Measurements from ENCODE around the gene MYO5C.
A peak's percentile ranks its signal among the peaks of the same experiment; 100 is the strongest.

Gene MYO5C

DNA sequence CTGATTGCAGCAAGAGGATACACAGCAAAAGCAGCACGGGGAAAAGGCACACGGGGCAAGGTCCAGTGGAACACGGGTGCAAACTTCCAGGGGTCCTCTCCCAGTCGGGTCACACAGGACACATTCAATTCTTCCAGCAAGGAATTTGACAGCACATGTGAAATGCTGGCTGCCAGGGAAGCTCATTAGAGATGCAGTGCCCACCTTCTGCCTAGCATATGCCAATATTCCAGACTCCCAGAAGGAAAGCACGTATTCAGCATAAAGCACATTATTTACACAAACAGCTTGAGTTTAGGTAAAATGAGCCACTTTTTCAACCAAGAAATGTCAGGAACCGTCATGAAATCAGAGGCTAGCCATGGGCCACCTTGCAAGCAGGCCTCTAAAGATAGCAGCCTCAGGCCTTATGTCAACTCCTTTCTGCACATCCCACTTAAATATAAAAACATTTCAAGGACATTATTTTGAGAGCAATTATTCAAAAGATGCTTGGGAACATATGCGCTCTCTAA, 19.3 kb downstream of the MYO5C start:
- no peak for DNase-seq (ENCODE audit: low spot score)

DNA sequence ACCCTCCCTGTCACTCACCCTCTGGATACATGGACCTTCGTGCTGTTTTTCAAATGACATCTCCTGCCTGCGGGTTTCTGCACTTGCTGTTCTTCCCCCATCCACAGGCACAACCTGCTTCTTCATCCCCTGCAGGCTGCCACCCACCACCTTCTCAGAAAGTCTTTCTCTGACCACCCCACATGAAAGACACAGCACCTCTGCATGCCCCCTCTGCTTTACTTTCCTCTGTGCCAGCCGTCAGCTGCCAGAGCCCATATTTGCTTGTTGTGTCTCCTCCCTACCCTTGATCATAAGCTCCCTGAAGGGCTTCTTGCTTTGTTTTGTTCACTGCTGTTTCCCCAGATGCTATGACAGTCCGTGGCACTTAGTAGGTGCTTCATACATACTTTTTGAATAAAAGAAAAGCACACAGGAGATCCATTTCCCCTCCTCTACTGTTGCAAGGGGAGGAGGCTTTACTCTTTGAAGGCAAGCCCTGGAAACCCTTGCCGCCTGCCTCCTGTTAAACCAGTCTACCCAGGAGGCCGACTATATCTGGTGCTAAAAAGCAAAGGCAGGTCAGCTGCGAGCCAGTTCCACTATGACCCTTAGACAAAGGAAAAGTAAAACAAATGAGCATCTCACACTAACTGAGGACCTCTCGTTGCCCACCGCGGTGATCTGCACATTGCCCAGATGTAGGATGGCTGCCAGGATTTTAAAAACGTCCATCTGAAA, 31.9 kb downstream of the MYO5C start:
- DNase-seq (ENCODE audit: low spot score), result no peak

DNA sequence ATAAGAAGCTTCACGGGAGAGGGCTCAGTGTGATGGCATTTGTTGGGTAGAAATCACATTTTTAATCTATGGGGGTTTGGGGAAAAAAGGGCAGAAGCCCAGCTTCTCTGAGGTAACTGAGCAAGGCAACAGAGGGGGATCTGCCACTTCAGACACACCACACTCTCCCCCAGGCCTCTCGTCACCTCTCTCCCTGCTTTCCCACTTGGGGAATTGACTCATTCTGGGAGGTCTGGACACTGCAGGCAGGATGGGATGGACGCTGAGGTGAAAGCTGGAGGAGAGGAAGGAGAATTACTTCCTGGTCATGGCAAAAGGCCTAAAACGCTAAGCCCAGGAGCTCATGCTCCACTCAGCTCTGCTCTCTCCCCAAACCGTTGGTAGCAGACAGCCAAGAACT, 33.2 kb downstream of the MYO5C start:
- DNase-seq (ENCODE audit: low spot score), result no peak

DNA sequence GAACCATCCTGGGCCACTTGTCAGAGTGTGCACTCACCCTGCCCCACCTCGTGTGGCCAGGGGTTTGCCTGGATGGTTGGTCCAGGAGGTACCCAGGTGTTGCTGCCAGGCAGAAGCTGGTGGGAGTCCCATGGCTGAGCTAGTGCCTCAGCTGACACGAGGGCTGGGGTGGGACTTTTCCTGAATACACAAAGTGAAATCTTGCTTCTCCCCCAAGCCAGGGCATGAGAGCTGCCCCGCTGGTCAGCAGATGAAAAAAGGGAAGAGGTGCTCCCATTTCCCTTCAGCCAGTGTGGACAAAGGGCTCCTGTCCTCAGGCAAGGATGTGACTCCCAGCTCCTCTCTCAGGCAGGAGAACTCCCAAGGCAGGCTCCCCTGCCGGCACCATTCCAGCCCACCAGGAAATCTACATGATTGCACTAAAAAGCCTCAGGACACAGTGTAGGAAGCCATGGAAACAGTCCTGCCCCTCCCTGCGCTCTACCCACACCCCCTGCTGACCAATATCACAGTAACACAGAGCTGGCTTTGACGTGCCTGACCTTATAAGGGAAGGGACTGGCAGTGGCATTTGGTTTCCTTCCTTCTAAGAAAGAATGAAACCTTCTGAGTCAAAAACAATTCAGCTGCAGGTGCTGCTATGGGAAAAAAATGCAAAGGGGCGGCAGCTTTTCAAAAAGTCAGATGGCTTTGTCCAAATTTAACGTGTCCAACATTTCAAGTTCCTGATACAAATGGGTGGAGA, 33.9 kb downstream of the MYO5C start:
- no peak for DNase-seq (ENCODE audit: low spot score)

DNA sequence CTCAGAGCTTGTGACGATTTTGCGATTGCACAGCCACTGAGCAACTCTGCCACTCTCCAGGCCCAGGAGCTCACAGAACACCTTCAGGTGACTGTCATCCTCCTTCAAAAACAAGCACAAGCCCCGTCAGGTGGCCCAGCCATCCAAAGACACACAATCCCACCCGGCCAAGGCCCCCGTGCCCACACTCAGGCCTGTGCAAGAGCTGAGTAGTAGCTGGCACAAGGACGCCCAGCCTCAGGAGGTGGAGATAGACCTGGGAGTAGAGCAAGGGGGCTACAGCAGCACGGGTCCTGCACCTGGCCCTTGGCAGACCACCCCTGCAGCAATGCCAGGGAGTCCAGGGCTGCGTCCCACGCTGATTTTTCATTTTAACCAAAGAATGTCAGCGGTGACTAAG, 34.6 kb downstream of the MYO5C start:
- DNase-seq (ENCODE audit: low spot score), result no peak

DNA sequence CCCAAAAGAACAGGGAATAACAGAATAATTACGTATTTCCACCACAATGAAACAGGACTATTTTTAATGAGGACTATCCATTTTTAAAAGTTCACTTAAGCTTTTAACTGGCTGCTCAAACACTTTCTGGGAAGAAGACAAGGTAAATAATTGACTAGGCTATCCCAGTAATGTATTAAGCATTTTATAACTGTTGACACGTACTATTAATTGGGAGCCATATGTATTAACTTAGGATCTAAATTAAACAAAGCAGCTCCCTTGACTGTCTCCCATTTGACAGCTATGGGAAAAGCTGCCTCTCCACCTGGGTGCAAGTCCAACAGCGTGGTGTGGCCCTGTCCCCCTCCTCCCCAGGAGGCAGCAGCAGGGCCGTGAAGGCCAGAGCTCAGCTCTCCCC, 36.1 kb downstream of the MYO5C start:
- no peak for DNase-seq (ENCODE audit: low spot score)

DNA sequence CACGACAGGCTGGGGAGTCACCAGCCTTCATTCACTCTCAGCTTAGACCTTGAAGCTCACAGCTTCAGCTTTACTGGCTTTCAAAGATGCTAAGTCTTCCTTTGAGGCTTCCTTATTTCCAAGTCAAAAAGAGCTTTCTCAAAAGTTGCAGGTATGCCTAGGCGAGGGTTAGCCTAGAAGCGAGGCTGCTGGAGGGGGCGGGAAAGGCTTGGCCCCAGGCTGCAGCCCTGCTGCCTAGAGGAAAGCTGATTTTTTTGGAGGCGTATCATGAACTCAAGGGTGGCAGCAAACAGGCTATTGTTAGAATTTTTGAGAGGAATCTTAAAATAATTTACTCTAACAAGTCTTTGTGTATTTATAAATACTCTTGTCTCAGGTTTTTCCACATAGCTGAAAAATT, 37.1 kb downstream of the MYO5C start:
- DNase-seq (ENCODE audit: low spot score), result no peak

DNA sequence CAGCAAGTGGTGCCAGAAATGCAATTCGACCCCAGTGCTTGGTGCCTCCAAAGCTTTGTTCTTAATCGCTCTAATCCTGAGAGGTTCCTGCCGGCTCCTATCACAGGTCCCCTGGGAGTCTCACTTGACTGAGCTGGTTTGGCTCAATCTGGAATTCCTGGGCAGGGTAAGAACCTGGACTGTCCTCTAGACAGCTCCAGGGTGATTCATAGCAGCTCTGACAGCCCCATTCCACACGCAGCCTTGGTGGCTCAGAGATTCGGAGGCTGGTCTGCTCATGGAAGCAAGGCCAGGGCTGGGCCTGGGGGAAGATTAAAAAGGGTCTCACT, 37.9 kb downstream of the MYO5C start:
- DNase-seq (ENCODE audit: low spot score), result no peak

DNA sequence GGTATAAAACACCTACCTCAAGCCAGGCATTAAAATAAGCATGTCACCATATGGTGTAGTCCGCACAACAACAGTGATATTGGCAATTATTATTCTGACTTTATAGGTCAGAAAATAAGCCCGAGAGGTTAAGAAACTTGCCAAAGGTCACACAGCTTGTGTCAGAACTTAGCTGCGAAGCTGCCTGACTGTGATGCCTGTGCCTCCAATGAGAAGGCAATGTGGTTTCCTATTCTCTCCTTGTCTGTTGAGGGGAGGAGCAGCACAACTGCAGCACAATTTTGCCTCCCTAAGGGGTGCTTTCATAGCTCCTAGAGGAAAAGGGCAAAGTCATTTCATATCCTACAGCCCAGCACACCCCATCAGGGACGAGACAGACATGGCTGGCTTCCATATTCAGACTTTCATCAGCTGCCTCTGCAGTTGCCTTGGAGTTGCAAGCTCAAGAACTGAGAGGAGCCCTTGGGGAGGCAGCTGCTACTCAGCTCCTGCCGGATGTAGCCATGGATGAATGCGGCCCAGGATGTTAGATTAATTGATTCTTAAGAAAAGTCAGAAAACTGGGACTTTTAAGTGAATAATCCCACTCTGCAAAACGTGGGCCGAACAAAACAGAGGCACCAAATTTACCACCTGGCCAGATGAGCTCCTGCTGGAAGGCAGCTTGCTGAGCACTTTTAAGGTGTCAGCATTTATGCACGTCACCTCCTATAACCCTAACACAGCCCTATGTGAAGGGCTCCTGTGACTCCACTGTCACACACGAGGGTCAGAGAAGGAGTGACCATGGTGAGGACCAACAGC, 38.5 kb downstream of the MYO5C start:
- DNase-seq (ENCODE audit: low spot score), result no peak

DNA sequence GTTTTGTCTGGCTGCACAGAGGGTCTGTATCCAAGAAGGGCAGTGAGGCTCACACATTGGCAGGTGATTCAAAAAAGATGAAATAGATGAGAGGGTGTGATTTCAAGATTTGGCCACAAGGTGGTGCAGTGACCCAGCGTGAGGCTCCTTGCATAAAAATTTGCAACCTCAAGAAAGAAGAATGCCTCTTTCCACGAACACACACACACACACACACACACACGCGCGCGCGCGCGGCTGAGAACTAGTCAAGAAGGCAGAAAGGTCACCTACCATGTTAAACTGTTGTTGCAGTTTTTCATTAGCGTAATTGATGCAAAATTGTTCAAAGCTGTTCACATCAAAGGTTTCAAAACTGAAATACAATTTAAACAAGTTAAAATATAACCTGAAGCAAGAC, 39.2 kb downstream of the MYO5C start:
- DNase-seq (ENCODE audit: low spot score), result peak; percentile 67

DNA sequence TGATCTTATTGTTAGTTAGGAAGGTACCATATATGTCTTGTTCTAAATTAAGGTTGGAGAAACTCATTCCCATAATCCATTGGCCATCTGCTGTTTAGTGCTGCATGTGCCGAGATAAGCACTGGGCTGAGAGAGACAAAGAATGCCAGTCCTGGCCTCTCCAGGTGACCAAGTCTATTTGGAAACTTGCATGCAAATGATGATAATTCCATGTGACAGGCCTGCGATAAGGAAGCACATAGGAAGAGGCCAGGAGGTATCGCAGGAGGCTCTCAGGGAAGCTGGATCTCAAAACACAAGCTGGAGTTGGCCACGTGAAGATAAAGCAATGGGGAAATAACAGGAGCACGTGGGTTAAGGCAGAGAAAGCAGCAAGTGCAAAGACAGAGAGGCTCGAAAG, 39.7 kb downstream of the MYO5C start:
- no peak for DNase-seq (ENCODE audit: low spot score)

DNA sequence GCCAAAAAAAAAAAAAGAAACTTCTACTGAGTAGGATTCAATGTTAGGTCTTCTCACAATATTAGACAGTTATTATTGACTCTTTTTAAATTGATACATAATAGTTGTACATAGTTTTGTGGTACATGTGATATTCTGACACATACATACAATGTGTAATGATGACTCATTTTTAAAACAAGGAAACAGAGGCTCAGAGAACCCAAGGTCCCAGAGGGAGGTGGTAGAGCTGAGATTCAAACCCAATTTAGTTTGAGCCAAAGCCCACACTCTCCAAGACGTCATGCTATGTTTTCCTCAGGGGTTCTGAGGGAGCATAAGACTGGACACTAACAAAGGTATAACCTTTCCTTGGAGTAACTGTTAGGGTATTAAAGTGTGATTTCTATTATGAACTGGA, 40.6 kb downstream of the MYO5C start:
- DNase-seq (ENCODE audit: low spot score), result no peak

DNA sequence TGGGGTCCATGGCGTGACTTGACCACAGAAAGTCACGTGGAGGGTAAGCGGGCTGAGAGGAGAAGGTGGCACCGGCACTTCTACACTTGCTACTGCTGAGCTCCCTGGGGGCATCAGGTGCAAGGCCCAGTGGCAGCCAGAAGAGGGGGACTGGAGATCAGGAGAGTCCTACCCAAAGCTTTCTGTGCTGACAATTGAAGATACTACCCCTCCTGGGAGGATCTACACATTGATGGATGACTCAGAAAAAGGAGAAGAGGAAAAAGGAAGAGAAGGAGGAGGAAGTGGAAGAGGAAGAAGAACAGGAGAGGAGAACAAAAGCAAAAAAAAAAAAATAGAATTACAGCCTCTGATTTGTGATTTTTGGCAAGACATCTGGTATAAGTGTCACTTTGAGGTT, 41.2 kb downstream of the MYO5C start:
- no peak for DNase-seq (ENCODE audit: low spot score)

DNA sequence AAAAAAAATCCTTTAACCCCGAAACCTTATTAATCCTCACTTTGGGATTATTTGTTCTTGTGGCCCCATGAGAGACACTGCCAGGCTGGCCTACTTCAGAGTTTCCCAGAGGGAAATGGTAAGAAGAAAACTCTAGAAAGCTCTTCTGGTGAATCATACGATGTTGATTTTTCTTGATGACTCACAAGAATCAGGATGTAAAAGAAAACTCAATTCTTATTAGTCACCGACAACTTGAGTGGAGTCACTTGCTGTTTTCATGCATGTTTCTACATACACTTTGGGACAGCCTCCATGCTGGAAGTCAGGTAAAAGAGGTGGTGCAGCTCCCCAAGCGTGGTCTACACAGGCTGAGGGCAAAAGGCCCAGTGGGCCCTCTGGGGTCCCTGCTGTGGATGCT, 42.8 kb downstream of the MYO5C start:
- DNase-seq (ENCODE audit: low spot score), result no peak

DNA sequence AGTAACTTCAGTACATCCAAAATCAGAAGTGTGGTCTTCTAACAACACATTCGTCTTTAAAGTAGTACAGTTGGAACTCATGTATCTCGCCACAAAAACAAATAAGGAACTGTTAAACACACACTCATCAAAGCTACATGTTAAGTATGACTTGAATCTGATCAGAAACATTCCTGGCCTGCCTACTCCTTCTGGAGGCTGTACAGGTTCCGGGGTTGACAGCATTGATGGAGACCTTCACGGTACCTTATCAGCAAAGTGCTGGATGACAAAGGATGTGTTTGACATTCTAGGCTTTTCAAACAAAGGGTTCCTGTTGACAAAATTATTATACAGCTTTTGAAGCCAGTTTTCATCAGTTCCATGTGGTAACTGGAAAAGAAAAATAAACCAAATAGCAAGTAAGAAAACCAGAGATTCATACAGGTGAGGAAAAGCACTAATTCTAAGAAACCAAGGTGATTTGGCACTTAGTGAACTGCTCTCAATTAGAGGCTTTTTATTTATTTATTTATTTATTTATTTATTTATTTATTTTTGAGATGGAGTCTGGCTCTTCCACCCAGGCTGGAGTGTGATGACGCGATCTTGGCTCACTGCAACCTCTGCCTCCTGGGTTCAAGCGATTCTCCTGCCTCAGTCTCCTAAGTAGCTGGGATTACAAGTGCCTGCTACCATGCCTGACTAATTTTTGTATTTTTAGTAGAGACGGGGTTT, 44.3 kb downstream of the MYO5C start:
- DNase-seq (ENCODE audit: low spot score), result no peak

DNA sequence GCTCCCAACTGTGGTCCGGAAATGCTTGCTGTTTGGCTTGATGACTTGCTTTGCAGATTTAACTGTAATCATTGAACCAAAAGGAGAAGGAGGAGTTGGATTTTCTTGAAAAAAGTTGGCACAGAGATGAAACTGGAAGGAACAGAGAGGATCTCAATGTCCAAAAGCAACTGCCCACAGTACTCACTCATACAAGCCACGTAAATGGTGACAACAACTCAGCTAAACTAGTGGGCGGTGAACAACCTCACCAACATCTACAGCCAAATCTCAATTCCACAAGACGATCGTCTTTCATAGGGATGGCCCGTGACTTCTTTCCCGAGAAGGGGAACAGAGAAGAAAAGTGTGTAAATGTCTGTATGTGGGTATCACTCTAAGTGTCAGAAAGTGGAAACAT, 48.1 kb downstream of the MYO5C start:
- DNase-seq (ENCODE audit: low spot score), result no peak

DNA sequence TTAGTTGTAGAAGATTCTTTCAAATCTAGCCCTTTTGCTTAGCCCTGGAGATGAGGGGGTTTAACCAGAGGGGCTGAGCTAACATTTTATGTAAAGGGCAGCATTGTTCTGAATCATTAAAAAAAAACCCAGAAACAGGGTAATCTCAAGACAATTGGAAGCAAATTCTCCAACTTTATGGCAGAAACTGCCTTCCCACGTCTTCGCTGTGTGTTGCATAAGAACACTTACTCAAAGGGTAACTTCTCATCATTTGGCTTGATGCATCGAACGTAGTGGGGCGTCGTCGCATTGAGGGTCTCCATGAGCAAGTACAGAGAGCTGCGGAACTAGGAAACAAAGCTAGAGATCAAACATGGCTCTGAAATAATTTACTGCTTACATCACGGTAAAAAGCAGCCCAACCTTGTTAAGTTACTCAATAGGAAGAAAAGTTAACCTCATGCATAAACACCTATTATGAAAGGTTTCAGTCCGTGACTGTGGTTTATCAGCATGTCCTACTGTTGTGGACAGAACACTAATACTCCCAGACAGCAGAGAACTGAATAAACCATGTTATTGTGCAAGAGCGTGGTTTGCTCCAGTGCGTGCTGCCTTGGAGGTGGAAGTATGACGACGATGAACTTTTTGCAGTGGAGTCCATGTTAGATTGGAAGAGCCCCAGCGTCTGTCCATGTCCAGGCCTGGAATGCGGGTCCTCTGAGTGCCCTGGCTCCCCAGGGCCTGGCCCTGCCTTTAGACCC, 48.7 kb downstream of the MYO5C start:
- DNase-seq (ENCODE audit: low spot score), result peak; percentile 49

DNA sequence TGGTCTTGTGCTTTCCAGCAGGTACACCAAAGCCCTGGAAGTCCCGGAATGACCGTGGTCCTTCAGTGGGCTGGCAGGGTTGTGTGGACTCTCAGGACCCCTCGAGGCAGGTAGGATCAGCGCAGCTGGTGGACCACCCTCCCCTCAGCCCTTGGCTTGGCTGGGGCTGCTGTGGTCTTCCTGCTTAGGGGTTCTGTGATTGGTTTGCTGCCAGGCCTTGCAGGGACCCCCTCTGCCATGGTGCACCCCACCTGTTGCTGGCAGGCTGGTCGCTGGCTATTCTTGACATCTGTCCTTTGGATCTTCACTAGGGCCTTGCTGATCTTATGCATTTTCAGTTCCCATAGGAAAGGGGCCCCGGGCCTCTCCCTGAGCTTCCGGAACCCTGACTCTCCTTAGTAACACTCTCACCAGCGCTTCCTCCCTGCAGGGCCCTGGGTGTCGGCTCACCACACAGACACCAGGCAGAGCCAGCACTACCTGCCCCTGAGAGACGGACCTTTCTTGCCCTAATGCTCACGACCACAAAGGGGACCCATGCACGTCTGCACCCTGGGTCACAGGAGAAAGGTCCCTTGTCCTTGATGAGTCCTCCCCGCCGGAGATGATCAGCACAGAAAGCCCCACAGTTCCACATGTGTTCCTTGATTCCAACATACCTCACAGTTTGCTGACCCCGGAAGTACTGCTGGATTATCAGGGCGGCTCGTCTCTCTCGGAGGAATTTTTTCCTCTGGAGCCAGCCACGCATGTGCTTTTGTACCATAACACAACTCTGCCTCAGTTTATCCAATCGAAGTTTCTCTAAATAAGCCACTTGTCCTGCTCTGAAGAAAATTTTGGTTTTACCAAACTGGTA, 51.7 kb downstream of the MYO5C start:
- DNase-seq (ENCODE audit: low spot score), result no peak

DNA sequence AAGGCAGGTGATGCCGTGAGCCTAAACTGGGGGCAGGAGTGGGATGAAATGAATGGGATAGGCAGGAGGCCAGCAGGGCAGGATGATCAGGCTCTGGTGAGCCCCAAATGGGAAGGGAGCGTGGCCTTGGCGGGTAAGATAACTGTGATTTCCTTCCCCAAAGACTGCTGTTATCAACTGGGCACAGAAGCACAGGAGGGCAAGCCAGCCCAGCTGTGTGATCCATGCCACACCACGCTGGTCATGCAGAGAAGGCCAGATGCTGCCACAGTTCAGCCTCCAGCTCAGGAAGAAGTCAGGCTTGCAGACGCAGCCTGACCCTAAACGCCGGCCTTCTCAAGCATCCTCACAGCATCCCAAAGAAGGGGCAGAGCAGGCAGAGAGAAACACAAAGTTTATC, 52.3 kb downstream of the MYO5C start:
- DNase-seq (ENCODE audit: low spot score), result no peak

DNA sequence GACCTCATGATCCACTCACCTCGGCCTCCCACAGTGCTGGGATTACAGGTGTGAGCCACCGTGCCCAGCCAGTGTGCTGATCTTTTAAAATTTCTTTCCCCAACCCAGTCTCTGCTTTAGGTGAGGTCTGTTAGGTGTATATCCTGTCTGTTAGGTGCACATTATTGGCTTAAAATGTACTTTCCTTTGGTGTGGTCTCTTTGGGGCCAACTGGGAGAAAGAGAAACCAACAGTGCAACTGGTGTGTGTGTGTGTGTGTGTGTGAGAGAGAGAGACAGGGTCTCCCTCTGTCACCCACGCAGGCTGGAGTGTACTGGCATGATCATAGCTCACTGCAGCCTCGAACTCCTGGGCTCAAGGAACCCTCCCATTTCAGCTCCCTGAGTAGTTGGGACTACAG, 54.1 kb downstream of the MYO5C start:
- DNase-seq (ENCODE audit: low spot score), result no peak

DNA sequence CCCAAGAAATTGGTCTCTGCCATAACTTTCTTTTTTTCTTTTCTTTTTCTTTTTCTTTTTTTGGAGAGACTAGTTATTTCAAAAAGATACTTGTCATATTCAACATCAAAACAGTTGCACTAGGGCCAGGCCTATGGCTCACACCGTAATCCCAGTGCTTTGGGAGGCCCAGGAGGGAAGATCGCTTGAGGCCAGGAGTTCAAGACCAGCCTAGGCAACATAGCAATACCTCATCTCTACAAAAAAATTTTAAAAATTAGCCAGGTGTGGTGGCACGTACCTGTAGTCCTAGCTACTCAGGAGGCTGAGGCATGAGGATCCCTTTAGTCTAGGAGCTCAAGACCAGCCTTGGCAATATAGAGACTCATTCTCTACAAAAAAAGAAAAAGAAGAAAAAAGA, 55.4 kb downstream of the MYO5C start:
- no peak for DNase-seq (ENCODE audit: low spot score)
